Stimulated activated CD8-positive, alpha-beta memory T cell treated with anti-CD3 and anti-CD28 coated beads, Interleukin-2, amount 100 ng/mL, for 48 hours (primary cell): ENCODE results near the gene MYO7B.

Experiments
- DNase-seq, 2 donors: peaks; one replicate each; pipeline ENCODE4 v3.0.0-alpha.2; 2020; ENCODE audit warnings: low read depth in 2 of 2

The MYO7B gene

GRCh38 chr2:127586746-127587295 is 51.3 kb downstream of the MYO7B start:
- no peak for DNase-seq

DNA sequence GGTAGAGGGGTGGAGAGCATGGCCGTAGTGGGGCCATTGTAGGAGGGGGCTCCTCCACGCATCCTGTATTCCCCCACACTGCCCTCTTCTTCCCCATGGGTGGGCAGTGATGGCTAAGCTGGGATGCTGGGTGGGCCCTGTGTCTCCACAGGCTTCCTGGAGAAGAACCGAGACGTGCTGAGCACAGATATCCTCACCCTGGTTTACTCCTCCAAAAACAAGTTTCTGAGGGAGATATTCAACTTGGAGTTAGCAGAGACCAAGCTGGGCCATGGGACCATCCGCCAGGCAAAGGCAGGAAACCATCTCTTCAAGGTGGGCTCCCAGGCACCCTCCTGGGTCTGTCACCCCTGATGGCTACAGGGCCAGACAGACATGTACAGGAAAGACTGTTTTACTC is 52.8 kb downstream of the MYO7B start:
- DNase-seq: no peak

GRCh38 chr2:127589358-127589757 is 53.9 kb downstream of the MYO7B start:
- no peak for DNase-seq

- no peak for DNase-seq
Measured at GRCh38 chr2:127589841-127590240, 54.4 kb downstream of the MYO7B start.

- DNase-seq: no peak
Measured at GRCh38 chr2:127590386-127591190, 55.1 kb downstream of the MYO7B start.

GRCh38 chr2:127591221-127591923 is 55.9 kb downstream of the MYO7B start:
- peak; percentile 50 to 53 for DNase-seq

DNA sequence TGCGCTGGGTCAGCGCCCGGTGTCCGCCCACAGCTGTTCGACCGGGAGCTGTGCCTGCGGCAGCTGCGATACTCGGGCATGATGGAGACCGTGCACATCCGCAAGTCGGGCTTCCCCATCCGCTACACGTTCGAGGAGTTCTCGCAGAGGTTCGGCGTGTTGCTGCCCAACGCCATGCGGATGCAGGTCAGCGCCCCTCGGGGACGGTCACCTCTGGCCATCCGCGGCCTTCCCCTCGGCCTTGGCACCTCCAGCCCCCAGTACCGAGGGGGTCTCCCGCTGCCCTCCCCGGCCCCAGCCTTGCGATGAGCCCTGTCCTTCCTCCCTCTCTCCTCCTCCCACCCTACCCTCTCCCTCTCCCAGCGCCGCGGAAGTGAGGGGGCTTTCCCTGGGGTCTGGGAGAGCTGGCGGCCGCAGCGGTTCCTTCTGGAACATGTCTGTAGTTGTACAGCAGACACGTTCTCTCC is 57.3 kb downstream of the MYO7B start:
- no peak for DNase-seq

DNA sequence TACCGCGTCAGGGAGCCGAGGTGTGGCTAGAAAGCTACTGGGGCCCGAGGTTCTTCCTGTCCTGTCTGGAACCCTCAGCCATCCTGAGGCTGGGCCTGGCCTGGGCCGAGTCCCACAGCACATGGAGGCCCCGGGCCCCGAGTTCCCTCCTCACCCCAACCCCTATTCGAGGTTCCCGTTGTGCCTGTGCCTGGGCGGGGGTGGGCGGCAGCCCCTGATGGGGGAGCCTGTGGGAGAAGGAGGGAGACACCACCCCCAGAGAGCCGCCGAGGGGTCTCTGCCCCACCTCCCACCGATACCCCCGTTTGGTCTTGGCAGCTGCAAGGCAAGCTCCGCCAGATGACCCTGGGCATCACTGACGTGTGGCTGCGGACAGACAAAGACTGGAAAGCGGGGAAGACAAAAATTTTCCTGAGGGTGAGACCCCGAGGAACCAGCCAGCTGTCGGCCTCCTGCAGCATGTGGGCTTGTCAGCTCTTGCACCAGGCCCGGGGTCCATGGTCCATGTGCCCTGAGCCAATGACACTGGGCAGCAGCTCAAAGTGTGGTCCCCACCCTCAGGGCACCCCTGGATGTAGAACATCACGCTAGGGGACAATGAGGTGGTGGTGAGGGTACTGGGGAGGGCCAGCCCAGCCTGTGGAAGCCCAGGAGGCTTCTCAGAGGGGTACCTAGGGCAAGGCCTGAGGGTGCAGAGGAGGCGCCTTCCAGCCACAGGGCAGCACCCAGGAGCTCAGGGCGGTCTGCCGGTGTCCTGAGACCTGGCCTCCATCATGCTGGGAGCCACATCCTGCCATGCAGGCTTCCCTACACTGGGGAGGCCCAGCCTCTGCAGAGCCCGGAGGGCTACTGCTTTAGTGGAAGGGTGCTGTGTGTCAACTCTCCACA is 58.0 kb downstream of the MYO7B start:
- DNase-seq: no peak

DNA sequence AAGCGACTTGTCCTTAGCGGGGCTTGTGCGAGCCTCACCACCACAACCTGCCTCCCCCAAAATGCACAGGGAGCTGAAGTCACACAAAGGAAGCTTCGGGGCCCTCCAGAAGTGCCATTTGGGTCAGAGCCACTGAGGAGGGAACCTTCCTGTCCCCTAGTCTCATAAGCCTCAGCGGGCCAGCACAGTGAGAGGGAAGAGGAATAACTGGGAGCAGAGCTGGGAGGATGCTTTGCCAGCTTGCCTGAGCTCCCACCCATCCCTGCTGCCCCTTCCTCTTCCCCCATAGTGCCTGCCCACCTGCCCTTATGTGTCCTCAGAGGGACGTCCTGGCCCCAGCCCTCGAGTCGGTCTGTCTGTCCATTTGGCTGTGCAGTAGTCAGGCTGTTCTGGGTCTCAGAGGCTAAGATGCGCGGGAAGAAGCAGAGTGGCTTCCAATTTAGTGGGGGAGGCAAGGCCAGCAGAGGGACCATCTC is 58.7 kb downstream of the MYO7B start:
- DNase-seq: no peak

DNA sequence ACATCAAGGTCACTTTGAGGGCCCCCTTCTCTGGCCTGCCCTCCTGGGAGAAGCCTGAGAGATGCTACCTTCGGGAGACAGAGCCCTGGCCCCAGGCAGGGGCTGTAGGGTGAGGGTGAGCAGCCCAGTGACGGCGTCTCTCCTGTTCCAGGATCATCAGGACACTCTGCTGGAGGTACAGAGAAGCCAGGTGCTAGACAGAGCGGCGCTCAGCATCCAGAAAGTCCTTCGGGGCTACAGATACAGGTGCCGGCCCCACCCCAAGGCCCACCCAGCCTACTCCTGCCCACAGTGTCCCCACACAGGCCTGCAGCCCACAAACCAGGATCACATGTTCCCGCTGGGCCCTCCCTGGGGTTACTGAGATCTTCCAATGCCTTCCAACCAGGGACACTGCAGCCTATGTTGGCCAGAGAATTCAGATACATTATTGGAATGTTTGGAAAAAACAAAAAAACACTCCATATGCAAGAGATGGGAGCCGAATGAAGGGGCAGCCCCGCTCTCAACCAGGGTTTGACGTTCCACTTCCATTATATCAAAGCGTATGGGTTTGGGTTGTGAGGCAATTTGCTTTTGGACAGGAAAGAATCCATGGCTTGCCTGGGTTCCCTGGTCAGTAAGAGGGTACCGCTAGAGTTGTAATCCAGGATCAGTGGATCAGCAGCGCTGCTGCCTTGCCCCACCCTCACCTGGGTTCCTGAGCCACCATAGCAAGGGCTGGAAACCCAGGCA is 61.0 kb downstream of the MYO7B start:
- DNase-seq: no peak

DNA sequence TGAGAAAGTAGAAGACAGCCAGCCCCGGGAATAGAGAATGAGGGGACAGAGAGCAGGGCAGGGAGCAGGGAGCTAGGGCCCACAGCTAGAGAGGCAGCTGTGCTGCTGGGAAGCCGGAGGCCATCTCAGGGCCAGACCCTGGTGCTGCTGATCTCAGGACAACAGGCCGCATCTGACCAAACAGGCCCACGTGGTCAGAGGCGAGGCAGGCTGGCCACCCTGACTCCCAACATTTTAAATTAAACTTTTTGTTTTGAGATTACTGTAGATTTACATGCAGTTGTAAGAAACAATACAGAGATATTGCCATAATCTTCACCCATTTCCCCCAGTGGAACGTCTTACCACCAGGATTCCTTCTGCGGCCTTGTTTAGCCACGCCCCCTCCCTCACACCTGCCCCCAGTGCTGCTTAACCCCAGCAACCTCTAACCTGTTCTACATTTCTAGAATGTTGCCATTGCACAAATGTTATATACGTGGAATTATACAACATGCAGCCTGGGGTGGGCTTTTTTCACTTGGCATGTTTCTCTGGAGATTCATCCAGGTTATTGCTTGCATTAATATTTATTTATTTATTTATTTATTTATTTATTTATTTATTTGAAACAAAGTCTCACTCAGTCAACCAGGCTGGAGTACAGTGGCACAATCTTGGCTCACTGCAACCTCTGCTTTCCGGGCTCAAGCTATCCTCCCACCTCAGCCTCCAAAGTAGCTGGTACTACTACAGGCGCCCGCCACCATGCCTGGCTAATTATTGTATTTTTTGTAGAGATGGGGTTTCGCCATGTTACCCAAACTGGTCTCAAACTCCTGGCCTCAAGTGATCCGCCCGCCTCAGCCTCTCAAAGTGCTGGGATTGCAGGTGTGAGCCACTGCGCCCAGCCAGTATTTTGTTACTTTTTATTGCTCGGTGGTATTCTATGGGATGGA is 61.8 kb downstream of the MYO7B start:
- no peak for DNase-seq

GRCh38 chr2:127597984-127598380 is 62.5 kb downstream of the MYO7B start:
- DNase-seq: no peak

DNA sequence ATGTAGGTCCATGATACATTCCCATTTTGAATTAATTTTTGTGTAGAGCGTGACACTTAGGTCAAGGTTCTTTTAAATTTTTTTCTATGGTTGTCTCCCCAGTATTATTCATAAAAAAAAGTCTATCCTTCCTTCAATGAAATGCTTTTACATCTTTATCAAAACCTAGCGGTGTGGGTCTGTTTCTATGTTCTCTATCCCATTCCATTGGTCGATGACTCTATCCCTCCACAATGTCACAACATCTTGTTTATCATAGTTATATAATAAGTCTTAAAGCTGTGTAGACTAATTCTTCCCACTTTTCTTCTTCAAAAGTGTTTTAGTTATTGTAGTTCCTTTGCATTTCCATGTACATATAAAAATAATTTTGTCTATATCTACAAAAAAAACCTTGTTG is 63.2 kb downstream of the MYO7B start:
- no peak for DNase-seq

DNA sequence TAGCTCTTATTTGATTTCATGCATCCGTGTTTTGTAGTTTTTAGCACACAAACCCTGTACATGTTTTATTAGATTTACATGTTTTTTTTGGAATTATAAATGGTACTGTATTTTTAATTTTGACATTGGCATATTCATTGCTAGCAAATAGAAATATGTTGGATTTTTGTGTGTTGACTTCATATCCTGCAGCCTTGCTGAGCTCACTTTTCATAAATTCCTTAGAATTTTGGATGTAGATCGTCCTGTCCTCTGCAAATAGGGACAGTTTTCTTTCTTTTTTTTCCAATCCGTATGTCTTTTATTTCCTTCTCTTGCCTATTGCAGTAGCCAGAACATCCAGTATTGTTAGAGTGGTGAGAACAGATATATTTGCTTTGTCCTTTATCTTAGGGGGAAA is 63.7 kb downstream of the MYO7B start:
- no peak for DNase-seq

DNA sequence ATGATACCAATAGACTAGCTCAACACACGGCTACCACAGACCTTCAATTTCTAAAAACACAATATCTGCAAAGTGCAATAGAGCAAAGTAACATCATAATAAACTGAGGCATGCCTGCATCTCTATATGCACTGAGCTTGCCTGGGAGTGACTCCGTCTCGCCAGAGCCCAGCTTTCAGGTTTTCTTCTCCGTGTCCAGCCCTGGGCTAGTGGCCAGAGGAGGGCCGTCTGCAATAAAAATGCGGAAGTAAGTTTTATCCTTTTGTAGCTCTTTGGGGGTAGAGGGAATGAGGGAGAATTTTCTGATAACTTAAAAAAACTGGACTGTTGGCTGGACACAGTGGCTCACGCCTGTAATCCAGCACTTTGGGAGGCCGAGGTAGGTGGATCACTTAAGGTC is 69.5 kb downstream of the MYO7B start:
- DNase-seq: no peak

GRCh38 chr2:127605691-127606263 is 70.3 kb downstream of the MYO7B start:
- DNase-seq: no peak

DNA sequence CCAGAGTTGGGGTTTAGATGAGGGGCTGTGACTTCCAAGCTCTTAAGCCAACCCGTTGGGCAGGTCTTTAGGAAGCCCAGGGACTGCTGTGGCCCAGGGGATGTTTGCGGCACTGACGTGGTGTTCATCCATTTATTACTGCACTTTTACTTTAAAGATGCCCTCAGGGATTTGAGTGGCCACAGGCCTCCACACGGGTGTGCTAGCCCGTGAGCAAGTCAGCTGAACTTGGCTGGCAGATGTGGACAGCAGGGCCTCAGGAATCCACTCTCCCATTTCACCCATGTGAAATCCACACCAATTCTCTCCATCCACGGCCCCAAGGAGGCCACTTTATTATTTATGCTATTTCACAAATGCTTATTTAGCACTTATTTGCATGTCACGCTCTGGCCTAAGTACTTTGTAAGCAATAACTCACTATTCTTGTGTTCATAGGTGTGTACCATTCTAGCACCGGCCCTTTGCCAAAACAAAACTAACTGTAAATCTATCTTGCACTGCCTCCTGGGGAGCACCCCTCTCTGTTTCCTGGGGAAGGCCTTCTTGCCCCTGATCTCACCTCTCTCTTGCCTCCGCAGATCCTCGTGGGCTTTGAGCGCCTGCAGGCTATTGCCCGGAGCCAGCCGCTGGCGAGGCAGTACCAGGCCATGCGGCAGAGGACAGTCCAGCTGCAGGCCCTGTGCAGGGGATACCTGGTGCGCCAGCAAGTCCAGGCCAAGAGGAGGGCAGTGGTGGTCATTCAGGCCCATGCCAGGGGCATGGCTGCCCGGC is 71.3 kb downstream of the MYO7B start:
- DNase-seq: no peak

GRCh38 chr2:127607399-127607908 is 72.0 kb downstream of the MYO7B start:
- DNase-seq: no peak
